H1 (cell line): ENCODE results near the gene CFD.

Experiments used
- CBX8 ChIP-seq: fragments of 300-800, 300-1000 bp; sonication (generic); IDR thresholded peaks from 2 replicates; pipeline ENCODE4 v1.7.1; 2016; ENCODE audit warnings: low read depth, low read length, borderline replicate concordance
- CTBP2 ChIP-seq: IDR thresholded peaks from 2 replicates; pipeline ENCODE4 v1.7.0; 2011; ENCODE audit warnings: borderline replicate concordance, mild to moderate bottlenecking, moderate library complexity, mixed read lengths, low read length; ENCODE audit not compliant: insufficient read depth, insufficient read length
- EGR1 ChIP-seq: IDR thresholded peaks from 2 replicates; pipeline ENCODE4 v1.6.1; 2011; ENCODE audit warnings: low read depth, low read length, borderline replicate concordance
- EP300 ChIP-seq, 2 experiments: IDR thresholded peaks; 1 replicate in 1 of 2; 2 replicates in 1 of 2; pipeline ENCODE4 v1.6.1; 2011 to 2012; ENCODE audit warnings: low read depth in 2 of 2, low read length in 2 of 2, mild to moderate bottlenecking in 2 of 2, borderline replicate concordance in 1 of 2, inconsistent platforms in 1 of 2, moderate library complexity in 1 of 2
- MAFK ChIP-seq: IDR thresholded peaks from 2 replicates; pipeline ENCODE4 v1.6.1; 2012; ENCODE audit warnings: low read depth, mild to moderate bottlenecking, improper control_type of control experiment, low read length
- NRF1 ChIP-seq: IDR thresholded peaks from 2 replicates; pipeline ENCODE4 v1.6.1; 2011; ENCODE audit warnings: mild to moderate bottlenecking, low read depth, low read length, improper control_type of control experiment
- POLR2A ChIP-seq, 2 experiments: IDR thresholded peaks; 1 replicate in 1 of 2; 2 replicates in 1 of 2; pipeline ENCODE4 v1.6.1; 2011; ENCODE audit warnings: low read depth in 2 of 2, low read length in 2 of 2, mild to moderate bottlenecking in 2 of 2; ENCODE audit errors: control extremely low read depth in 1 of 2
- RFX5 ChIP-seq: IDR thresholded peaks from 2 replicates; pipeline ENCODE4 v1.6.1; 2011; ENCODE audit warnings: low read depth, low read length, improper control_type of control experiment, borderline replicate concordance
- SP2 ChIP-seq: IDR thresholded peaks from 2 replicates; pipeline ENCODE4 v1.6.1; 2012; ENCODE audit warnings: mild to moderate bottlenecking, low read length, inconsistent platforms
- YY1 ChIP-seq: IDR thresholded peaks from 2 replicates; pipeline ENCODE4 v1.6.1; 2011; ENCODE audit warnings: low read depth, mild to moderate bottlenecking, low read length
- ZNF274 ChIP-seq: IDR thresholded peaks from 2 replicates; pipeline ENCODE4 v1.7.0; 2012; ENCODE audit warnings: low read length, borderline replicate concordance; ENCODE audit errors: extremely low read depth
- TF ChIP-seq, protein P1 (sequence below), 3 experiments: IDR thresholded peaks; 1 replicate in 2 of 3; 2 replicates in 1 of 3; pipeline versions ENCODE4 v1.5.1 to v1.6.1; 2011; ENCODE audit warnings: low read length in 3 of 3, mild to moderate bottlenecking in 3 of 3, inconsistent platforms in 2 of 3, low read depth in 1 of 3, moderate library complexity in 1 of 3; ENCODE audit not compliant: insufficient read depth in 1 of 3; ENCODE audit errors: control extremely low read depth in 1 of 3
- TF ChIP-seq, protein P2 (sequence below): IDR thresholded peaks from 2 replicates; pipeline ENCODE4 v1.6.1; 2012; ENCODE audit warnings: low read length, inconsistent platforms
- TF ChIP-seq, protein P3 (sequence below): IDR thresholded peaks from 2 replicates; pipeline ENCODE4 v1.6.1; 2011; ENCODE audit warnings: low read length, improper control_type of control experiment

DNA sequence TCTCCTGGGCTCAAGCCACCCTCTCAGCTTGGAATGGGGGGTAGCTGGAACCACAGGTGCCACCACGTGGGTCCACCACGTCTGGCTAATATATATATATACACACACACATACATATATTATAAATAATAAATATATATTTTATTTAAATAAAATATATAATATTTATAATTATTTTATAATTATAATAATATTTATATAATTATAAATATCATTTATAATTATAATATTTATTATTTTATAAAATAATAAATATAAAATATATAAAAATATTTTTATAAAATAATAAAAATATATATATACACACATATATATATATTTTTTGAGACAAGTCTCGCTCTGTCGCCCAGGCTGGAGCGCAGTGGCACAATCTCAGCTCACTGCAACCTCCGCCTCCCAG lies 4.9 kb upstream of the CFD start:
- TF ChIP-seq, protein P1, sequence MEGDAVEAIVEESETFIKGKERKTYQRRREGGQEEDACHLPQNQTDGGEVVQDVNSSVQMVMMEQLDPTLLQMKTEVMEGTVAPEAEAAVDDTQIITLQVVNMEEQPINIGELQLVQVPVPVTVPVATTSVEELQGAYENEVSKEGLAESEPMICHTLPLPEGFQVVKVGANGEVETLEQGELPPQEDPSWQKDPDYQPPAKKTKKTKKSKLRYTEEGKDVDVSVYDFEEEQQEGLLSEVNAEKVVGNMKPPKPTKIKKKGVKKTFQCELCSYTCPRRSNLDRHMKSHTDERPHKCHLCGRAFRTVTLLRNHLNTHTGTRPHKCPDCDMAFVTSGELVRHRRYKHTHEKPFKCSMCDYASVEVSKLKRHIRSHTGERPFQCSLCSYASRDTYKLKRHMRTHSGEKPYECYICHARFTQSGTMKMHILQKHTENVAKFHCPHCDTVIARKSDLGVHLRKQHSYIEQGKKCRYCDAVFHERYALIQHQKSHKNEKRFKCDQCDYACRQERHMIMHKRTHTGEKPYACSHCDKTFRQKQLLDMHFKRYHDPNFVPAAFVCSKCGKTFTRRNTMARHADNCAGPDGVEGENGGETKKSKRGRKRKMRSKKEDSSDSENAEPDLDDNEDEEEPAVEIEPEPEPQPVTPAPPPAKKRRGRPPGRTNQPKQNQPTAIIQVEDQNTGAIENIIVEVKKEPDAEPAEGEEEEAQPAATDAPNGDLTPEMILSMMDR (IDR thresholded peaks at IDR 0.05; ENCODE audit: control extremely low read depth in 1 of 3, insufficient read depth in 1 of 3, low read depth in 1 of 3, low read length in 3 of 3): no peak
- no peak for TF ChIP-seq RFX5
- TF ChIP-seq, protein P2, sequence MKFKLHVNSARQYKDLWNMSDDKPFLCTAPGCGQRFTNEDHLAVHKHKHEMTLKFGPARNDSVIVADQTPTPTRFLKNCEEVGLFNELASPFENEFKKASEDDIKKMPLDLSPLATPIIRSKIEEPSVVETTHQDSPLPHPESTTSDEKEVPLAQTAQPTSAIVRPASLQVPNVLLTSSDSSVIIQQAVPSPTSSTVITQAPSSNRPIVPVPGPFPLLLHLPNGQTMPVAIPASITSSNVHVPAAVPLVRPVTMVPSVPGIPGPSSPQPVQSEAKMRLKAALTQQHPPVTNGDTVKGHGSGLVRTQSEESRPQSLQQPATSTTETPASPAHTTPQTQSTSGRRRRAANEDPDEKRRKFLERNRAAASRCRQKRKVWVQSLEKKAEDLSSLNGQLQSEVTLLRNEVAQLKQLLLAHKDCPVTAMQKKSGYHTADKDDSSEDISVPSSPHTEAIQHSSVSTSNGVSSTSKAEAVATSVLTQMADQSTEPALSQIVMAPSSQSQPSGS: no peak
- TF ChIP-seq EP300 (IDR thresholded peaks at IDR 0.05; ENCODE audit: borderline replicate concordance in 1 of 2, low read depth in 2 of 2, low read length in 2 of 2): no peak
- TF ChIP-seq NRF1: no peak
- no peak for TF ChIP-seq POLR2A (IDR thresholded peaks at IDR 0.05; ENCODE audit: control extremely low read depth in 1 of 2, low read depth in 2 of 2, low read length in 2 of 2)
- no peak for TF ChIP-seq CTBP2
- no peak for TF ChIP-seq SP2
- no peak for TF ChIP-seq CBX8
- TF ChIP-seq EGR1: no peak
- TF ChIP-seq ZNF274: no peak
- TF ChIP-seq, protein P3, sequence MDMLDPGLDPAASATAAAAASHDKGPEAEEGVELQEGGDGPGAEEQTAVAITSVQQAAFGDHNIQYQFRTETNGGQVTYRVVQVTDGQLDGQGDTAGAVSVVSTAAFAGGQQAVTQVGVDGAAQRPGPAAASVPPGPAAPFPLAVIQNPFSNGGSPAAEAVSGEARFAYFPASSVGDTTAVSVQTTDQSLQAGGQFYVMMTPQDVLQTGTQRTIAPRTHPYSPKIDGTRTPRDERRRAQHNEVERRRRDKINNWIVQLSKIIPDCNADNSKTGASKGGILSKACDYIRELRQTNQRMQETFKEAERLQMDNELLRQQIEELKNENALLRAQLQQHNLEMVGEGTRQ: no peak
- TF ChIP-seq YY1: no peak
- no peak for TF ChIP-seq MAFK
